SK-N-SH treated with all-trans-retinoic acid at 6 μM for 48 hours (cell line): ENCODE data around the gene LSM3.

Experiments used
- ATAC-seq: fragments of 200-7000 bp; cut with Tn5 transposase; 3 replicates; pipeline ENCODE4 v1.9.1; 2020; ENCODE audit warnings: mild to moderate bottlenecking, moderate library complexity
- ARNTL ChIP-seq: fragments of 450-650 bp; formaldehyde crosslinking; IDR thresholded peaks from 2 replicates; pipeline ENCODE4 v1.5.0; 2020; ENCODE audit warnings: low read depth, mild to moderate bottlenecking, moderate library complexity, borderline replicate concordance
- BACH2 ChIP-seq: fragments of 250-450 bp; sonication (Bioruptor Pico); IDR thresholded peaks from 2 replicates; pipeline ENCODE4 v1.9.0; 2021; ENCODE audit warnings: mild to moderate bottlenecking, borderline replicate concordance
- CREB5 ChIP-seq: fragments of 250-450 bp; sonication (Bioruptor Pico); IDR thresholded peaks from 2 replicates; pipeline ENCODE4 v1.5.1; 2020; ENCODE audit warnings: low read depth, mild to moderate bottlenecking, moderate library complexity
- CSDC2 ChIP-seq: fragments of 250-450 bp; sonication (Bioruptor Pico); IDR thresholded peaks from 2 replicates; pipeline ENCODE4 v1.5.0; 2020; ENCODE audit warnings: mild to moderate bottlenecking, moderate library complexity
- ESRRG ChIP-seq: fragments of 250-450 bp; sonication (Bioruptor Pico); IDR thresholded peaks from 2 replicates; pipeline ENCODE4 v1.6.1; 2021; ENCODE audit warnings: mild to moderate bottlenecking
- GLIS3 ChIP-seq: fragments of 250-450 bp; sonication (Bioruptor Pico); IDR thresholded peaks from 2 replicates; pipeline ENCODE4 v1.5.0; 2020; ENCODE audit warnings: mild to moderate bottlenecking, moderate library complexity
- ISL1 ChIP-seq: fragments of 250-450 bp; sonication (Bioruptor Pico); IDR thresholded peaks from 2 replicates; pipeline ENCODE4 v2.1.2; 2022; ENCODE audit warnings: mild to moderate bottlenecking, moderate library complexity
- OSR1 ChIP-seq: fragments of 250-450 bp; sonication (Bioruptor Pico); IDR thresholded peaks from 2 replicates; pipeline ENCODE4 v1.8.0; 2022; ENCODE audit warnings: moderate library complexity, mild to moderate bottlenecking, inconsistent platforms
- PATZ1 ChIP-seq: fragments of 250-450 bp; sonication (Bioruptor Pico); IDR thresholded peaks from 2 replicates; pipeline ENCODE4 v1.8.0; 2020; ENCODE audit warnings: mild to moderate bottlenecking, moderate library complexity, borderline replicate concordance
- POU6F1 ChIP-seq: fragments of 250-450 bp; sonication (Bioruptor Pico); IDR thresholded peaks from 2 replicates; pipeline ENCODE4 v1.8.0; 2021; ENCODE audit warnings: low read depth, mild to moderate bottlenecking, moderate library complexity, borderline replicate concordance
- PPARA ChIP-seq: fragments of 250-450 bp; sonication (Bioruptor Pico); IDR thresholded peaks from 2 replicates; pipeline ENCODE4 v1.5.0; 2020; ENCODE audit warnings: mild to moderate bottlenecking, borderline replicate concordance
- RARB ChIP-seq: fragments of 250-450 bp; sonication (Bioruptor Pico); IDR thresholded peaks from 2 replicates; pipeline ENCODE4 v1.8.0; 2021; ENCODE audit warnings: mild to moderate bottlenecking, moderate library complexity
- SNAI2 ChIP-seq: fragments of 250-450 bp; sonication (Bioruptor Pico); IDR thresholded peaks from 2 replicates; pipeline ENCODE4 v1.5.0; 2020; ENCODE audit warnings: mild to moderate bottlenecking, moderate library complexity
- TCF4 ChIP-seq: fragments of 250-450 bp; sonication (Bioruptor Pico); IDR thresholded peaks from 2 replicates; pipeline ENCODE4 v1.8.0; 2021; ENCODE audit warnings: mild to moderate bottlenecking, moderate library complexity, borderline replicate concordance
- TOX ChIP-seq: fragments of 250-450 bp; sonication (Bioruptor Pico); IDR thresholded peaks from 2 replicates; pipeline ENCODE4 v1.8.0; 2021; ENCODE audit warnings: mild to moderate bottlenecking, moderate library complexity, borderline replicate concordance
- TSHZ2 ChIP-seq: fragments of 250-450 bp; sonication (Bioruptor Pico); IDR thresholded peaks from 2 replicates; pipeline ENCODE4 v1.5.0; 2020; ENCODE audit warnings: mild to moderate bottlenecking, moderate library complexity
- ZC3H10 ChIP-seq: fragments of 250-450 bp; sonication (Bioruptor Pico); IDR thresholded peaks from 2 replicates; pipeline ENCODE4 v1.5.1; 2021; ENCODE audit warnings: mild to moderate bottlenecking, moderate library complexity
- ZFP3 ChIP-seq: fragments of 250-450 bp; sonication (Bioruptor Pico); IDR thresholded peaks from 2 replicates; pipeline ENCODE4 v1.5.0; 2020; ENCODE audit warnings: mild to moderate bottlenecking, moderate library complexity
- ZFP30 ChIP-seq: fragments of 450-650 bp; formaldehyde crosslinking; IDR thresholded peaks from 2 replicates; pipeline ENCODE4 v1.5.0; 2022; ENCODE audit warnings: mild to moderate bottlenecking, moderate library complexity
- ZNF70 ChIP-seq: fragments of 450-650 bp; formaldehyde crosslinking; IDR thresholded peaks from 2 replicates; pipeline ENCODE4 v1.5.0; 2020; ENCODE audit warnings: mild to moderate bottlenecking, moderate library complexity
- ZNF8 ChIP-seq: fragments of 450-650 bp; formaldehyde crosslinking; IDR thresholded peaks from 2 replicates; pipeline ENCODE4 v1.5.0; 2020; ENCODE audit warnings: mild to moderate bottlenecking, moderate library complexity
- TF ChIP-seq, protein P1 (sequence below): fragments of 250-450 bp; sonication (Bioruptor Pico); IDR thresholded peaks from 2 replicates; pipeline ENCODE4 v1.5.1; 2021; ENCODE audit warnings: mild to moderate bottlenecking, moderate library complexity

Gene LSM3

DNA sequence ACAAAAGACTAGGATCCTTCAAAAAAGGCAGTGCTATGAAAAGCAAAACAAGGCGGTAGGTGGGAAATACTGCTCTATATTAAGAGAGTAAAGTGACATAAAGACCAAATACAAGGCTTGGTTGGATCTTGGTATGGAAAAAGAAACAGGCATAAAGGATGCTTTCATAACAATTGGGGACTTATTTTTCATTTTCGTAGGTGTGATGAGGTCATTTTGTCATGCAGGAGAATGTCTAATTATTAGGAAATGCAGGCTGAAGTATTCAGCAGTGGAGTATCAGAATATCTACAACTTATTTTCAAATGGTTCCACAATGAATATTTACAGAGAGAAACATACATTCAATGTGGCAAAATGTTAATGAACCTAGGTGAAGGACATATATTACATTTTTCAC, 9.2 kb upstream of the LSM3 start:
- TF ChIP-seq ZNF70 (CRISPR knock-in tag) (no peak), GLIS3 (CRISPR knock-in tag) (no peak), TOX (no peak), TCF4 (CRISPR knock-in tag) (no peak), ESRRG (CRISPR knock-in tag) (no peak), CSDC2 (CRISPR knock-in tag) (no peak), OSR1 (CRISPR knock-in tag) (no peak), ARNTL (no peak), ZNF8 (no peak), CREB5 (CRISPR knock-in tag) (no peak), ZFP30 (CRISPR knock-in tag) (no peak), RARB (no peak), PATZ1 (no peak), ISL1 (CRISPR knock-in tag) (no peak), PPARA (no peak), ZC3H10 (CRISPR knock-in tag) (no peak), SNAI2 (CRISPR knock-in tag) (no peak)
- TF ChIP-seq, protein P1, sequence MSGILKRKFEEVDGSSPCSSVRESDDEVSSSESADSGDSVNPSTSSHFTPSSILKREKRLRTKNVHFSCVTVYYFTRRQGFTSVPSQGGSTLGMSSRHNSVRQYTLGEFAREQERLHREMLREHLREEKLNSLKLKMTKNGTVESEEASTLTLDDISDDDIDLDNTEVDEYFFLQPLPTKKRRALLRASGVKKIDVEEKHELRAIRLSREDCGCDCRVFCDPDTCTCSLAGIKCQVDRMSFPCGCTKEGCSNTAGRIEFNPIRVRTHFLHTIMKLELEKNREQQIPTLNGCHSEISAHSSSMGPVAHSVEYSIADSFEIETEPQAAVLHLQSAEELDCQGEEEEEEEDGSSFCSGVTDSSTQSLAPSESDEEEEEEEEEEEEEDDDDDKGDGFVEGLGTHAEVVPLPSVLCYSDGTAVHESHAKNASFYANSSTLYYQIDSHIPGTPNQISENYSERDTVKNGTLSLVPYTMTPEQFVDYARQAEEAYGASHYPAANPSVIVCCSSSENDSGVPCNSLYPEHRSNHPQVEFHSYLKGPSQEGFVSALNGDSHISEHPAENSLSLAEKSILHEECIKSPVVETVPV (CRISPR knock-in tag), result no peak
- TF ChIP-seq, all 23 proteins: peak for 0
- ATAC-seq, result no peak

DNA sequence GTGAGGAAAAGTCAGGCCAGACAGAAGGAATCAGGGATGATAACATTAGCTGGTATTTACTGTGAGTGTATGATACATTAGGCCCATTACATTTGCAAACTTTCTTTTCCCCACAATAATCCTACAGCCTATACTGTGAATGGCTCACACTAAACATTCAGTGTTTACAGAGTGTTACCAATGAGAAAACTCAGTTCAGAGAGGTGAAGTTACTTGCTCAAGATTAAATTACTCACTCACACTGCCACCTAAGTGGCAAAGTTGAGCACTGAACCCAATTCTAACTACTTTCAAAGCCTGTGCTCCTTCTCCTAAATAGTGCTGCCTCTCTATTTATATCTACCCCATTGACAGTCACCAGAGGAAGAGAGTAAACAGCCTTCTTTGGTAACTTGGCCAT, 8.7 kb upstream of the LSM3 start:
- ATAC-seq, result no peak
- TF ChIP-seq PPARA (no peak), ZNF70 (CRISPR knock-in tag) (no peak), BACH2 (CRISPR knock-in tag) (no peak), TCF4 (CRISPR knock-in tag) (no peak), RARB (no peak), ARNTL (no peak), CREB5 (CRISPR knock-in tag) (no peak), ESRRG (CRISPR knock-in tag) (no peak), SNAI2 (CRISPR knock-in tag) (no peak)
- TF ChIP-seq, all 23 proteins: peak for 0

- peak; percentile 87 for ATAC-seq
- TF ChIP-seq ISL1 (CRISPR knock-in tag) (peak; percentile 85), SNAI2 (CRISPR knock-in tag) (no peak), ZNF8 (no peak), ZC3H10 (CRISPR knock-in tag) (no peak), TSHZ2 (CRISPR knock-in tag) (no peak), OSR1 (CRISPR knock-in tag) (no peak), PPARA (no peak), ZFP3 (CRISPR knock-in tag) (no peak), POU6F1 (CRISPR knock-in tag) (no peak), TCF4 (CRISPR knock-in tag) (0 out of 2 replicates have a peak, but pooled peaks have one; percentile 31), PATZ1 (peak; percentile 30; the same call in 1 of the 2 replicates), ZNF70 (CRISPR knock-in tag) (no peak)
These were observed 8.0 kb upstream of the LSM3 start for GRCh38 chr3:14170531-14171159.
